Measurements from ENCODE around the gene TRPM2. TPM values are rescaled to one million over a fixed set of nuclear protein-coding genes. Genes with fewer than 3 reads are reported as not detected.

Gene TRPM2
- total and polyA plus RNA-seq, 2 of the 4 experiments (the other 2 are of a cell fraction), result not detected

DNA sequence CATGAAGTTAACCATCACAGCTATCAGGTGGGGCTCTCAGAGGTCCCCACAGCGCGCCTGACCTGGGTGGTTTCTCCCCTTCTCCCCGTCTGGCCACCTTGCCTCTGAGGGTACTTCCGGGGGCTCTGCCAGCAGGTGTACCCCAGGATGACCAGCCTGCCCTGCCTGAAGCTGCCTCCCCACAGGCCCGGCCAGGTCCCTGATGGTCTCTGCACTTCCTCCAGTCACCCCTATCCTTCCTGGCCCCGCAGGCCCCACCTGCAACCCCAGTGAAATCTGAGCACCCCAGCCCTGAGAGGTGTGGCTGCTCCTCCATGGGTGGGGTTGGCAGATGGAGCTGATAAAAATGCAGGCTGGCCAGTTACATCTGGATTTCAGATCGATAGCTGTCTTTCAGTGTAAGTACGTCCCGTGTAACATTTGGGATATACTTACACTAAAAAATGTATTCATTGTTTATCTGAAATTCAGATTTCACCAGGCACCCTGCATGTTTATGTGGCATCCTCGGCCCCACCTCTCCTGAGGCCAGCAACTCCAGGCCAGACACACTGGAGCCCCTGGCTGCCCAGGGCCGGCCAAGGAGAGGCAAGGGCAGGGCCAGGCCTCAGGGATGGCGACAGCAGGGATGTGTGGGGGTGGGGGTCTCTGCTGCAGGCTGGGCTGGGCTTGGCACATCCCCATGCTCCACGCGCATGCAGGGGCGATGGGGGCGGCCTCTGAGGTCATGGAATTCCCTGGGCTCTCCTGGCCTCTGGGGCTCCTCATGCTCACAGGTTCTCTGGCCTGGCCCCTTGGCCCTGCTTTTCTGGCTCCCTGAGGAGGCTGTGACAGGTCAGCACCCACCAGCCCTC is 127.0 kb downstream of the TRPM2 start:
- no peak overlapping the region for H3K9ac ChIP-seq (ENCODE audit: low read depth, low read length)
- H3K18ac ChIP-seq (ENCODE audit: low read depth, low read length), result no peak overlapping the region
- intact Hi-C loops (cut with micrococcal nuclease), result loop anchor here (10.0 kb wide), 1 partner anchor 146 kb away; the partner anchor contains the start of gene CFAP410
- no peak overlapping the region for H2AFZ ChIP-seq (replicated peaks; ENCODE audit: low read length, poor library complexity)
- H2AK9ac ChIP-seq (replicated peaks; ENCODE audit: low read depth, low read length, poor library complexity), result no peak overlapping the region
- H4K5ac ChIP-seq (ENCODE audit: low read depth, low read length), result no peak overlapping the region
- 62% methylated on average over 2 of the region's 16 CpGs; no CpG with 5 or more reads in 1 of the 2 experiments for WGBS, 2 experiments (ENCODE audit: extremely low coverage in 2 of 2, insufficient read length in 1 of 2)
- in situ Hi-C loops (cut with MboI; ENCODE audit: low sequenced_read_pairs), result no loop called here
- no peak overlapping the region for H2AK5ac ChIP-seq (ENCODE audit: low read depth, low read length)
- H4K8ac ChIP-seq (ENCODE audit: low read depth in 2 of 2, low read length in 2 of 2), result no peak overlapping the region
- H4K91ac ChIP-seq (ENCODE audit: insufficient read depth, low read depth, low read length), result no peak overlapping the region
- no TSS peak for BruUV-seq (replicated peaks)
- no peak overlapping the region for H3K27ac ChIP-seq (ENCODE audit: insufficient read depth, low read length)
- H3K79me1 ChIP-seq (ENCODE audit: low read depth in 1 of 2, low read length in 2 of 2), result no peaks in the 10 kb centered on the region
- CTCF ChIA-PET, result no interaction called here
- H2BK120ac ChIP-seq (ENCODE audit: low read depth, low read length), result no peak overlapping the region
- no peak overlapping the region for H3K56ac ChIP-seq (ENCODE audit: extremely low read depth, insufficient read depth, low read length)
- H3K36me3 ChIP-seq (ENCODE audit: control insufficient read depth, insufficient read depth, low read length), result no peaks in the 10 kb centered on the region
- H2BK20ac ChIP-seq (ENCODE audit: low read depth, low read length), result no peak overlapping the region
- POLR2A ChIA-PET (ENCODE audit: unreplicated experiment), result no interaction called here
- H3K14ac ChIP-seq (replicated peaks; ENCODE audit: low read depth, low read length), result no peak overlapping the region
- no peak for ATAC-seq (ENCODE audit: low read depth)
- no peak overlapping the region for H3K4ac ChIP-seq (ENCODE audit: low read depth, low read length)
- H3K4me1 ChIP-seq (ENCODE audit: control insufficient read depth, insufficient read depth, low read length), result no peaks in the 10 kb centered on the region
- H3K9me3 ChIP-seq (ENCODE audit: control insufficient read depth, insufficient read depth, low read length), result no peaks in the 10 kb centered on the region
- no peak for DNase-seq
- H2BK15ac ChIP-seq (ENCODE audit: low read depth, low read length), result no peak overlapping the region
- H3K4me2 ChIP-seq (ENCODE audit: low read depth, low read length), result no peak overlapping the region
- H3K27me3 ChIP-seq (ENCODE audit: control insufficient read depth, insufficient read depth, low read length), result peaks cover 10% of the 10 kb centered on the region
- H4K20me1 ChIP-seq (ENCODE audit: insufficient read depth, low read length), result no peaks in the 10 kb centered on the region
- H3K23ac ChIP-seq (ENCODE audit: low read depth, low read length), result no peak overlapping the region
- no peak overlapping the region for H3K4me3 ChIP-seq (ENCODE audit: insufficient read depth, low read depth, low read length)
- no peaks in the 10 kb centered on the region for H3K9me1 ChIP-seq (ENCODE audit: insufficient read depth, low read length)
- no peak overlapping the region for H2BK5ac ChIP-seq (ENCODE audit: low read depth, low read length, poor library complexity, severe bottlenecking)
- dilution Hi-C loops (cut with HindIII; ENCODE audit: low sequenced_read_pairs, unreplicated experiment), result no loop called here
- TF ChIP-seq MXI1 (IDR thresholded peaks at IDR 0.05; ENCODE audit: borderline replicate concordance, low read depth, low read length) (no peak), NFE2L2 (IDR thresholded peaks at IDR 0.05; ENCODE audit: low read depth, low read length) (no peak), POLR2A (IDR thresholded peaks at IDR 0.05; ENCODE audit: low read depth, low read length) (no peak), MAFK (IDR thresholded peaks at IDR 0.05; ENCODE audit: low read depth, low read length) (no peak), CEBPB (IDR thresholded peaks at IDR 0.05; ENCODE audit: low read depth, low read length) (no peak), RCOR1 (IDR thresholded peaks at IDR 0.05; ENCODE audit: insufficient replicate concordance, low read length) (no peak), MAZ (IDR thresholded peaks at IDR 0.05; ENCODE audit: borderline replicate concordance, low read depth, low read length) (no peak), BHLHE40 (IDR thresholded peaks at IDR 0.05; ENCODE audit: low read depth, low read length) (no peak), FOS (IDR thresholded peaks at IDR 0.05; ENCODE audit: low read depth, low read length) (no peak), USF2 (IDR thresholded peaks at IDR 0.05; ENCODE audit: low read depth, low read length) (no peak), RAD21 (IDR thresholded peaks at IDR 0.05; ENCODE audit: low read length) (no peak), CHD1 (IDR thresholded peaks at IDR 0.05; ENCODE audit: low read depth, low read length) (no peak), RFX5 (IDR thresholded peaks at IDR 0.05; ENCODE audit: low read depth, low read length) (no peak)
- TF ChIP-seq, protein P1, sequence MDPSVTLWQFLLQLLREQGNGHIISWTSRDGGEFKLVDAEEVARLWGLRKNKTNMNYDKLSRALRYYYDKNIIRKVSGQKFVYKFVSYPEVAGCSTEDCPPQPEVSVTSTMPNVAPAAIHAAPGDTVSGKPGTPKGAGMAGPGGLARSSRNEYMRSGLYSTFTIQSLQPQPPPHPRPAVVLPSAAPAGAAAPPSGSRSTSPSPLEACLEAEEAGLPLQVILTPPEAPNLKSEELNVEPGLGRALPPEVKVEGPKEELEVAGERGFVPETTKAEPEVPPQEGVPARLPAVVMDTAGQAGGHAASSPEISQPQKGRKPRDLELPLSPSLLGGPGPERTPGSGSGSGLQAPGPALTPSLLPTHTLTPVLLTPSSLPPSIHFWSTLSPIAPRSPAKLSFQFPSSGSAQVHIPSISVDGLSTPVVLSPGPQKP (IDR thresholded peaks at IDR 0.05; ENCODE audit: borderline replicate concordance, low read depth, low read length), result no peak
- TF ChIP-seq, protein P2, sequence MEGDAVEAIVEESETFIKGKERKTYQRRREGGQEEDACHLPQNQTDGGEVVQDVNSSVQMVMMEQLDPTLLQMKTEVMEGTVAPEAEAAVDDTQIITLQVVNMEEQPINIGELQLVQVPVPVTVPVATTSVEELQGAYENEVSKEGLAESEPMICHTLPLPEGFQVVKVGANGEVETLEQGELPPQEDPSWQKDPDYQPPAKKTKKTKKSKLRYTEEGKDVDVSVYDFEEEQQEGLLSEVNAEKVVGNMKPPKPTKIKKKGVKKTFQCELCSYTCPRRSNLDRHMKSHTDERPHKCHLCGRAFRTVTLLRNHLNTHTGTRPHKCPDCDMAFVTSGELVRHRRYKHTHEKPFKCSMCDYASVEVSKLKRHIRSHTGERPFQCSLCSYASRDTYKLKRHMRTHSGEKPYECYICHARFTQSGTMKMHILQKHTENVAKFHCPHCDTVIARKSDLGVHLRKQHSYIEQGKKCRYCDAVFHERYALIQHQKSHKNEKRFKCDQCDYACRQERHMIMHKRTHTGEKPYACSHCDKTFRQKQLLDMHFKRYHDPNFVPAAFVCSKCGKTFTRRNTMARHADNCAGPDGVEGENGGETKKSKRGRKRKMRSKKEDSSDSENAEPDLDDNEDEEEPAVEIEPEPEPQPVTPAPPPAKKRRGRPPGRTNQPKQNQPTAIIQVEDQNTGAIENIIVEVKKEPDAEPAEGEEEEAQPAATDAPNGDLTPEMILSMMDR (conservative IDR thresholded peaks at IDR 0.05; ENCODE audit: low read depth, low read length), result no peak

Data from IMR-90 (cell line).